ENCODE results near the gene SLC22A14. TPM values are rescaled to one million over a fixed set of nuclear protein-coding genes. Genes with fewer than 3 reads are reported as not detected.

Gene SLC22A14
- total RNA-seq, 2 experiments from 2014 or later: not detected

DNA sequence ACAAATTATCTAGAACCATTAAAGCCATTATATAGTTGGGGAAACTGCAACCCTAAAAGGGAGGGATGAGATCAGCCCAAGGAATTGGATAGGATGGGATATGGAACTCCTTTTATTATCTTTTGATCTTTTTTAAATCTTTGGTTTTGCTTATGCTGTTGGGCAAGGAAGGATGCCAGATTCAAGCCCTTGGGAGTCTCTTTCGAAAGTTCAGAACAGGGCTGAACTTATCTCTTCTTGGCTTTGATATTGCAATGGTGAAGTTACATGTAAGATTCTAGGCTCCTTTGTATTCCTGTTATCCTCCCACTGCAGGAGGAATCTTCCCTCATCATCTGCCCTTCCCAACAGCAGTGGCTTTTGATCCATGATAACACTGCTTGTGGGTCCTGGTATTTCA, 26.5 kb upstream of the SLC22A14 start:
- ChIA-PET CTCF (interaction anchor here (0.6 to 0.7 kb wide), 2 partner anchors 113 to 227 kb away, joined by 3 to 5 read pairs; no protein-coding TSS in a partner anchor), POLR2A (no interaction called here)
- H3K27me3 Mint-ChIP-seq: no peaks in the 10 kb centered on the region
- no peak overlapping the region for H3K27ac Mint-ChIP-seq
- no peaks in the 10 kb centered on the region for H3K9me3 Mint-ChIP-seq (ENCODE audit: low read depth)
- intact Hi-C loops (cut with DNase I, micrococcal nuclease): no loop called here
- ATAC-seq: no peak
- no peak for DNase-seq
- no peak overlapping the region for H3K4me3 Mint-ChIP-seq
- H3K4me1 Mint-ChIP-seq: peaks cover 51% of the 10 kb centered on the region
- peaks cover 49% of the 10 kb centered on the region for H3K36me3 Mint-ChIP-seq (ENCODE audit: low read depth)

DNA sequence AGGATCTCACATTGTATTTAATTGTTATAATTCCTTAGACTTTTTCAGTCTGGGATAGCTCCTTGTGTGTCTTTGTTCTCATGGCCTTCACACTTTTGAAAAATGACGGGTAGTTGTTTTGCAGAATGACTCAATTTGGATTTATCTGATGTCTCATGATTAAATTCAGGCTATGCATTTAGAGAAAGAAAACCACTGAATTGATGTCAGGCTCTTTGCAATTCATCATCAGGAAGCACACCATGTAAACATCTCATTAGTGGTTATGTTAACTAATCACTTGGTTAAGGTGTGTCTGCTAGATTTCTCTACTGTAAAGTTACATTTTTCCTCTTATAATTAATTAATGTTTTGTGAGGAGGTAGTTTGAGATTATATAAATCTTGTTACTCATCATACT, 24.5 kb upstream of the SLC22A14 start:
- ATAC-seq: peak; percentile 57

DNA sequence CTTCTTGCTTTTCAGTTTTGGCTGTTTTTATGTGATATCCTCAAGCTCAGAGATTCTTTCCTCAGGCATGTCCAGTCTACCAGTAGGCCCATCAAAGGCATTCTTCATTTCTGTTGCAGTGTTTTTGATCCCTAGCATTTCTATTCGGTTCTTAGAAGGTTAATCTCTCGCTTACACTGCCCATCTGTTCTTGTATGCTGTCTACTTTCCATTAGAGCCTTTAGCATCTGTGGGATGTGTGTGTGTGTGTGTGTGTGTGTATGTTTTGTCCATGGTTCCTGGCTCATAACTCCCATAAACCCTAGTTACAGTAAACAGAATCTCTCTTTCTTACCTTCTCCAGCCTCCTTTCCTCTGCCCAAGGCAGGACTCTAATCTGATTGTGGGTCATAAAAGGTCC, 21.6 kb upstream of the SLC22A14 start:
- no peak for ATAC-seq
- no peak for DNase-seq
- ChIA-PET POLR2A (no interaction called here), CTCF (no interaction called here)
- intact Hi-C loops (cut with DNase I, micrococcal nuclease): no loop called here
- Mint-ChIP-seq H3K27ac (no peak overlapping the region), H3K4me1 (peaks cover 37% of the 10 kb centered on the region), H3K4me3 (no peak overlapping the region), H3K27me3 (no peaks in the 10 kb centered on the region), H3K36me3 (ENCODE audit: low read depth) (peaks cover 9% of the 10 kb centered on the region), H3K9me3 (ENCODE audit: low read depth) (no peaks in the 10 kb centered on the region)

More for the DNA sequence above, 24.5 kb upstream of the SLC22A14 start:
- intact Hi-C loops (cut with DNase I, micrococcal nuclease): no loop called here
- Mint-ChIP-seq H3K4me3 (no peak overlapping the region), H3K4me1 (peaks cover 51% of the 10 kb centered on the region), H3K36me3 (ENCODE audit: low read depth) (peaks cover 36% of the 10 kb centered on the region), H3K9me3 (ENCODE audit: low read depth) (no peaks in the 10 kb centered on the region), H3K27me3 (no peaks in the 10 kb centered on the region), H3K27ac (no peak overlapping the region)
- ChIA-PET POLR2A (no interaction called here), CTCF (no interaction called here)
- no peak for DNase-seq

DNA sequence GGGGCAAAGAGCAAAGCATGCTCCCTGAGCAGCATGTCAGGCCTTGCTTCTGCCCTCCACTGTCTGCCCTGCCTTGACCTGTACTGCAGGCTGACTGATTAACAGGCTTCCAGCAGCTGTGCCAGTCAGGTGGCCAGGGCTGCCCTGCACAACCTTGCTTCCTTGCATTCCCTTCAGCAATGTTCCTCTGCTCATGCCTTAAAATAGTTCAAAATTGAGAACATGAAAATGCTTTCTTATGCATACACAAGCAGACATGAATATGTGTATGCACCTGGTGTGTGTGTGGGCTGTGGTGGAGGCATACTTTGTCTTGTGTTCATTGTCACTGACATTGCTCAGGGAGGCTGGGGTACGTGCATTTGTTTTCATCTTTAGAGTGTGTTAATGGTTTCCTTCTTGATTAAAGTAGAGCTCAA, 17.7 kb upstream of the SLC22A14 start:
- Mint-ChIP-seq H3K4me1 (peaks cover 28% of the 10 kb centered on the region), H3K27me3 (no peaks in the 10 kb centered on the region), H3K4me3 (no peak overlapping the region), H3K27ac (no peak overlapping the region), H3K9me3 (ENCODE audit: low read depth) (no peaks in the 10 kb centered on the region), H3K36me3 (ENCODE audit: low read depth) (peaks cover 4% of the 10 kb centered on the region)
- DNase-seq (no peak), ATAC-seq (no peak)
- ChIA-PET CTCF (no interaction called here), POLR2A (no interaction called here)
- intact Hi-C loops (cut with DNase I, micrococcal nuclease): no loop called here

DNA sequence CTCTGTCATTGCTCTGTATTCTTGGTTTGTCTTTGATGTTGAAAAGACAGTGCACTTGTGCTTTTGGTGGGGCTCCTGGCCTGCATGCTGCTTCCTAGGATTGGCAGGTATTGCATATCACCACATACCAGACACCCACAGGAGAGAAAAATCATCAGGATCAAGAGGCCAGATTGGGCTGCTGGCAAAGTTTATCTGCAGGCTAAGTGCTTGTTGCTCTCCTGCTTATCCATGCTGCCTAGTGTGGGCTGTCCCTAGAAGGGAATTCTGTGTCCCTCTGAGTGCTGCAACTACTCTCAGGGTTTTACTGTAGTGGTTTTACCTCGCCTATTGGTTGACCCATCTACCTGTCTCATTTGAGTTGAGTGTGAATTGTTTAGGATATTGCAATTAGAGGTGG, 17.3 kb upstream of the SLC22A14 start:
- ATAC-seq (no peak), DNase-seq (no peak)
- POLR2A ChIA-PET: no interaction called here
- Mint-ChIP-seq H3K27ac (no peak overlapping the region), H3K27me3 (no peaks in the 10 kb centered on the region), H3K4me1 (peaks cover 25% of the 10 kb centered on the region), H3K9me3 (ENCODE audit: low read depth) (no peaks in the 10 kb centered on the region), H3K4me3 (no peak overlapping the region), H3K36me3 (ENCODE audit: low read depth) (peaks cover 4% of the 10 kb centered on the region)
- intact Hi-C loops (cut with DNase I, micrococcal nuclease): no loop called here
- CTCF ChIA-PET: no interaction called here

DNA sequence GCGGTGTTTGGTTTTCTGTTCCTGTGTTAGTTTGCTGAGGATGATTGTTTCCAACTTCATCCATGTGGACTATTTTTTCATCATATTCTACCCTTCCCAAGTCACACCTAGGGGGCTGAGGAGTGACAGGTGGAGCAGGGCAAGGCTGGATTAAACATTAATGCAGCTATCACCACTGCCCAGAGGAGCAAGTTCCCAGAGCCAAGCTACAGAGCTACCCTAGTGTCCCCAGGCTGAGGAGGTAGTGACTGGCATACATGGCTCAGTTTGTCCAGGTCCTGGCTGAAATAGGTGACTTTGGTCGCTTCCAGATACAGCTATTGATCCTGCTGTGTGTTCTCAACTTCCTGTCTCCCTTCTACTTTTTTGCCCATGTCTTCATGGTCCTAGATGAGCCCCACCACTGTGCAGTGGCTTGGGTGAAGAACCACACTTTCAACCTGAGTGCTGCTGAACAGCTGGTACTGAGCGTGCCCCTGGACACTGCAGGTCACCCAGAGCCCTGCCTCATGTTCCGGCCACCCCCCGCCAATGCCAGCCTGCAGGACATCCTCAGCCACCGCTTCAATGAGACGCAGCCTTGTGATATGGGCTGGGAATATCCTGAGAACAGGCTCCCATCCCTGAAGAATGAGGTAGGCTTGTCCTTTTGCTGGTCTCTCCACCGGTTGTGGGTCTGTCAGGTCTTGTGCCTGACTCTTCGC, 16.3 kb upstream of the SLC22A14 start, which contains the start of gene SLC22A13:
Gene SLC22A13, plus strand, starts transcription at position 209 of the 704 bp plus-strand sequence. Its CDS starts 49 bp downstream, at position 258.
- Mint-ChIP-seq H3K36me3 (ENCODE audit: low read depth) (peaks cover 3% of the 10 kb centered on the region), H3K27ac (no peak within 1 kb of the TSS), H3K27me3 (no peaks in the 10 kb centered on the region), H3K4me3 (no peak within 1 kb of the TSS), H3K4me1 (peaks cover 19% of the 10 kb centered on the region), H3K9me3 (ENCODE audit: low read depth) (no peaks in the 10 kb centered on the region)
- intact Hi-C loops (cut with DNase I, micrococcal nuclease): no loop called here
- POLR2A ChIA-PET: interaction anchor here (0.5 kb wide), 1 partner anchor 120 kb away, joined by 3 read pairs; no protein-coding TSS in a partner anchor
- ATAC-seq (no peak), DNase-seq (no peak)
- CTCF ChIA-PET: no interaction called here

DNA sequence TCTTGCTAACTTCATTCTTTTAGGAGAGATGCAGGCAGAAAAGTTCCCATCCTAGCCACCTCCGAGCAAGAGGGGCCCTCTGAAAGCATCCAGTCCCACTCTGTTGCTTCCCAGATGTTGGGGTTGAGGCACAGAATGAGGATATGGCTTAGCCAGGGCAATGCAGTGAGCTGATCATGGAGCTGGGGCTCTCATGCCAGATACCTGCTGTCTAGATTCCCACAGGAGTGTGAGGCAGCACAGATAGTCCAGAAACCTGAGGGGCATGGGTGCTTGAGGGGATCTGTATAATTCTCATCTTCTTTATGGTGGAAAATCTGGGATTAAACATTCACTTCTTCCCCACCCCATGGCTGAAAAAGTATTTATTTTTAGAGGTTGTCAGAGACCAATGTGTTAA, 15.3 kb upstream of the SLC22A14 start:
- no peak overlapping the region for H3K27ac Mint-ChIP-seq
- H3K4me1 Mint-ChIP-seq: peaks cover 19% of the 10 kb centered on the region
- intact Hi-C loops (cut with DNase I, micrococcal nuclease): no loop called here
- ATAC-seq (no peak), DNase-seq (no peak)
- POLR2A ChIA-PET: no interaction called here
- CTCF ChIA-PET: interaction anchor here (0.7 kb wide), 1 partner anchor 16 kb away, joined by 3 read pairs; no protein-coding TSS in a partner anchor
- no peak overlapping the region for H3K4me3 Mint-ChIP-seq
- H3K27me3 Mint-ChIP-seq: no peaks in the 10 kb centered on the region
- peaks cover 5% of the 10 kb centered on the region for H3K36me3 Mint-ChIP-seq (ENCODE audit: low read depth)
- no peaks in the 10 kb centered on the region for H3K9me3 Mint-ChIP-seq (ENCODE audit: low read depth)

DNA sequence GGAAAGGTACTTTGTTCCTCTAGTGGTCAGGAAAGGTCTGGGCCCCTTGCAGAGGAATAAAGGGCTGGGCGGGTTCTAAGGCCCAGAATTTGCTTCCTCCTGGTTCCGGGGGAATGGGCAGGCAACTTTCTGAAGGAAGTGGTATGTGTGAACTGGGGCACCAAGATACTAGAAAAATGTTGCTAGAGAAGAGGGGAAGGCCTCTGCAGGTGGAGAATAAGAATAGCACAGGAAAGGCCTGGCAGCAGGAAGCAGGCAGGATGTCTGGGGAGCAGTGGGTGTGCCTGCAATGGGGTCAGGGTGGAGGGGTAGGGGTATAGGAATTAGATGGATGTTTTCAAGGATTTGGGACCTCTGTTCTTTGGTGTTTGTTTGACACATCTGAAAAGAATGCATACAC, 14.4 kb upstream of the SLC22A14 start:
- H3K27ac Mint-ChIP-seq: no peak overlapping the region
- intact Hi-C loops (cut with DNase I, micrococcal nuclease): no loop called here
- H3K4me1 Mint-ChIP-seq: peaks cover 19% of the 10 kb centered on the region
- DNase-seq (no peak), ATAC-seq (no peak)
- H3K9me3 Mint-ChIP-seq (ENCODE audit: low read depth): no peaks in the 10 kb centered on the region
- no peaks in the 10 kb centered on the region for H3K27me3 Mint-ChIP-seq
- CTCF ChIA-PET: no interaction called here
- H3K4me3 Mint-ChIP-seq: no peak overlapping the region
- H3K36me3 Mint-ChIP-seq (ENCODE audit: low read depth): peaks cover 5% of the 10 kb centered on the region
- POLR2A ChIA-PET: no interaction called here

DNA sequence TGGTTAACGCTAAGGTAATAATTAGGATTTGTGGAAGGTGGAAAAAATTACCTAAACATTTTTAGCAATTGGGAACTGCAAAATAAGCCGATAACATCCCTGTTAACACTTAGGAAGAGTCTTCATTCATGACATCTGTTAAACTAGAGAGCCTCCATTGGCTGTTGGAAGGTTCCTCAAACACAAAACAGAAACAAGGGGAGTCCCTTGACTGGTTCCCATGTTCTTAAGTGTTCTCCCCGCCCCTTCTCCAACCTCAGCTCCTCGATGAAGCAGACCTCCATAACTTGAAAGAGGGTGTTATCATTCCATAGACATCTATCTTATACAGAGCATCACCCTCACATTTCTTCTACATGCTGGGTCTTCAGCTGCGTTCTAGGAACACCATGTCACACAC, 14.0 kb upstream of the SLC22A14 start:
- intact Hi-C loops (cut with DNase I, micrococcal nuclease): no loop called here
- Mint-ChIP-seq H3K36me3 (ENCODE audit: low read depth) (peaks cover 5% of the 10 kb centered on the region), H3K27me3 (no peaks in the 10 kb centered on the region), H3K9me3 (ENCODE audit: low read depth) (no peaks in the 10 kb centered on the region), H3K27ac (no peak overlapping the region), H3K4me3 (no peak overlapping the region), H3K4me1 (peaks cover 18% of the 10 kb centered on the region)
- ChIA-PET POLR2A (no interaction called here), CTCF (no interaction called here)
- DNase-seq: no peak
- ATAC-seq: no peak

DNA sequence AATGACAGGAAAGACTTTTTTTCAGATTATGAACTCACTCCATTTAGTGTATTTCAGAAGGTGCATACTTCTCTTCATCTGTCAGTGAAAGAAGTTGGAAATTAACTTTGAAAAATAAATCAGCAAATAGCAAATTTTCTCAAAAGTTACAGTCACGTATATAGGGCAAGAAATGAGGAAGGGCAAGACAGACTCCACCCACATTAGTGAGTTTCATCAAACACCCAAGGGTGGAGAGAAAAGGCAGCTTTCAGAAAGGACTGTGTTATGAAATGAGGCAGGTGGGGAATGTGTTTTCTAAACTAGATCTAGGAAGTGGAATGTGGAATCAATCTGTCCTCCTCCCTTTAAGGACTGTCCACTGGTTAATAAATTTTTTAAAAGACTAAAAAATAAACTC, 13.6 kb upstream of the SLC22A14 start:
- DNase-seq (no peak), ATAC-seq (no peak)
- ChIA-PET POLR2A (no interaction called here), CTCF (no interaction called here)
- no peaks in the 10 kb centered on the region for H3K27me3 Mint-ChIP-seq
- H3K4me3 Mint-ChIP-seq: no peak overlapping the region
- H3K36me3 Mint-ChIP-seq (ENCODE audit: low read depth): peaks cover 5% of the 10 kb centered on the region
- H3K9me3 Mint-ChIP-seq (ENCODE audit: low read depth): no peaks in the 10 kb centered on the region
- H3K27ac Mint-ChIP-seq: no peak overlapping the region
- intact Hi-C loops (cut with DNase I, micrococcal nuclease): no loop called here
- peaks cover 15% of the 10 kb centered on the region for H3K4me1 Mint-ChIP-seq

DNA sequence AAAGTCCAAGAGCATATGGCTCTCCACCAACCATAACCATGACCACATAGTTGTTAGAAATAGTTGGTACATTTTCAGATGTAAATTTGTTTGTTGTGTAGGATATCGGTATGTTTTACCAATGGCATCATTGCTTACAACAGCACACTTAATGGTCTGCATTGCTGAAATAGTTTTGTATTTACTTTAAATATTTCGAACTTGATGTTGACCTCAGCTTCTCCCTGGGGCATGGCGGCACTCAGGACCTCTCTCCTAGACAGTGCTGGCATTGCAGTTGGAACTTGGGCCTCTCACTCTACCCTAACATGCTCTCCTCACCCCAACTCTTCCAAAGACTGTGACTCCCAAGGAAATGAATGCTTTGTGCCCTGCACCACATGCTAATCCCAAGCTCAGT, 11.5 kb upstream of the SLC22A14 start:
- POLR2A ChIA-PET: no interaction called here
- intact Hi-C loops (cut with DNase I, micrococcal nuclease): no loop called here
- Mint-ChIP-seq H3K36me3 (ENCODE audit: low read depth) (peaks cover 5% of the 10 kb centered on the region), H3K4me3 (no peak overlapping the region), H3K9me3 (ENCODE audit: low read depth) (no peaks in the 10 kb centered on the region), H3K27ac (no peak overlapping the region), H3K4me1 (peaks cover 14% of the 10 kb centered on the region), H3K27me3 (no peaks in the 10 kb centered on the region)
- CTCF ChIA-PET: no interaction called here
- ATAC-seq: no peak
- no peak for DNase-seq

DNA sequence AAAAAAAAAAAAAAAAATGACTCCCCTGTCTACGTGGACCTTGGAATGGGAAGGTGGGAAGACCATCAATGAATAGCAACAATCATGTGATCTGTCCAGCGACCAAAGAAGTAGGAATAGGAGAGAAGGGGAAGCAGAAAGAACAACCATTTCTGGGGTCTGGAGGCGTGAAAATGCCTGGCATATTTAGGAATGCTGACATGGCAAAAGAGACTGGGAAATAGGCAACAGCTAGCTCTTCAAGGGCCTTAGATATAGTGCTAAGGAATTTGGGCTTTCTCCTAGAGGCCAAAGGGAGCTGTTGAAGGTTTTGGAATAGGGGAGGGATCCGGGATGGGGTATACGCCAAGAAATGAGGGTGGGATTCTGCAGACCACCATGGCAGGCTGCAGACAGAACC, 10.5 kb upstream of the SLC22A14 start:
- intact Hi-C loops (cut with DNase I, micrococcal nuclease): no loop called here
- Mint-ChIP-seq H3K4me3 (no peak overlapping the region), H3K9me3 (ENCODE audit: low read depth) (no peaks in the 10 kb centered on the region), H3K36me3 (ENCODE audit: low read depth) (peaks cover 5% of the 10 kb centered on the region), H3K4me1 (peaks cover 14% of the 10 kb centered on the region), H3K27ac (no peak overlapping the region), H3K27me3 (no peaks in the 10 kb centered on the region)
- DNase-seq (no peak), ATAC-seq (no peak)
- ChIA-PET POLR2A (no interaction called here), CTCF (interaction anchor here (0.8 kb wide), 1 partner anchor 11 kb away, joined by 3 read pairs; the partner anchor contains the start of gene SLC22A14)
